BE2C (cell line): ENCODE results near the gene ACVR1B.
A peak's percentile ranks its signal among the peaks of the same experiment; 100 is the strongest.

ENCODE experiments used
- DNase-seq: peaks from one replicate; pipeline ENCODE4 v3.0.0-alpha.2; 2020
- H3K27me3 ChIP-seq: fragments of 250-450 bp; sonication (Bioruptor Pico); 2 replicates; pipeline ENCODE4 v1.5.1; 2020; ENCODE audit warnings: mild to moderate bottlenecking
- H3K36me3 ChIP-seq: fragments of 250-450 bp; sonication (Bioruptor Pico); 2 replicates; pipeline ENCODE4 v1.5.1; 2020; ENCODE audit warnings: mild to moderate bottlenecking
- H3K4me1 ChIP-seq: fragments of 250-450 bp; sonication (Bioruptor Pico); 2 replicates; pipeline ENCODE4 v1.5.1; 2020
- H3K4me3 ChIP-seq: 2 replicates; pipeline ENCODE4 v1.5.1; 2011; ENCODE audit warnings: low read depth, low read length
- H3K9me3 ChIP-seq: fragments of 250-450 bp; sonication (Bioruptor Pico); 2 replicates; pipeline ENCODE4 v1.5.1; 2020
- CTCF ChIP-seq: IDR thresholded peaks from 2 replicates; pipeline ENCODE4 v1.5.1; 2012; ENCODE audit warnings: mild to moderate bottlenecking, low read depth, low read length

Gene ACVR1B

GRCh38 chr12:51915951-51916350, 35.5 kb upstream of the ACVR1B start:
- DNase-seq, result no peak
- no peaks in the 10 kb centered on the region for H3K36me3 ChIP-seq
- no peak for TF ChIP-seq CTCF
- H3K4me1 ChIP-seq, result peaks cover 63% of the 10 kb centered on the region
- no peak overlapping the region for H3K4me3 ChIP-seq
- H3K9me3 ChIP-seq, result no peaks in the 10 kb centered on the region
- H3K27me3 ChIP-seq, result no peaks in the 10 kb centered on the region

GRCh38 chr12:51917041-51917590, 34.4 kb upstream of the ACVR1B start:
- no peak overlapping the region for H3K4me3 ChIP-seq
- no peaks in the 10 kb centered on the region for H3K36me3 ChIP-seq
- no peak for TF ChIP-seq CTCF
- DNase-seq, result no peak
- no peaks in the 10 kb centered on the region for H3K27me3 ChIP-seq
- H3K9me3 ChIP-seq, result no peaks in the 10 kb centered on the region
- peaks cover 56% of the 10 kb centered on the region for H3K4me1 ChIP-seq

GRCh38 chr12:51917746-51918453, 33.6 kb upstream of the ACVR1B start:
- H3K27me3 ChIP-seq, result no peaks in the 10 kb centered on the region
- no peak for DNase-seq
- peaks cover 48% of the 10 kb centered on the region for H3K4me1 ChIP-seq
- TF ChIP-seq CTCF, result no peak
- no peaks in the 10 kb centered on the region for H3K36me3 ChIP-seq
- H3K4me3 ChIP-seq, result no peak overlapping the region
- no peaks in the 10 kb centered on the region for H3K9me3 ChIP-seq

- TF ChIP-seq CTCF, result no peak
- Histone ChIP-seq H3K4me3 (no peak overlapping the region), H3K36me3 (no peaks in the 10 kb centered on the region), H3K27me3 (no peaks in the 10 kb centered on the region), H3K4me1 (peaks cover 38% of the 10 kb centered on the region), H3K9me3 (no peaks in the 10 kb centered on the region)
- no peak for DNase-seq
Observed at GRCh38 chr12:51920046-51920445, 31.5 kb upstream of the ACVR1B start.

- Histone ChIP-seq H3K4me1 (peaks cover 40% of the 10 kb centered on the region), H3K36me3 (no peaks in the 10 kb centered on the region), H3K4me3 (no peak overlapping the region), H3K9me3 (no peaks in the 10 kb centered on the region), H3K27me3 (no peaks in the 10 kb centered on the region)
- TF ChIP-seq CTCF, result no peak
- DNase-seq, result peak; percentile 50
Observed at GRCh38 chr12:51921017-51921725, 30.3 kb upstream of the ACVR1B start.

- Histone ChIP-seq H3K4me3 (no peak overlapping the region), H3K4me1 (peaks cover 48% of the 10 kb centered on the region), H3K27me3 (no peaks in the 10 kb centered on the region), H3K9me3 (no peaks in the 10 kb centered on the region), H3K36me3 (no peaks in the 10 kb centered on the region)
- DNase-seq, result no peak
- TF ChIP-seq CTCF, result no peak
Observed at GRCh38 chr12:51922146-51922545, 29.4 kb upstream of the ACVR1B start.
